Liver (tissue), 9 donors: ENCODE measurements around the gene OR7G2. TPM values are rescaled to one million over a fixed set of nuclear protein-coding genes. Genes with fewer than 3 reads are reported as not detected.

Experiments used
- DNase-seq: peaks from one replicate; pipeline ENCODE4 v3.0.0-alpha.2; 2017; ENCODE audit warnings: low spot score
- H3K27ac ChIP-seq, 2 donors: one replicate each; pipeline ENCODE4 v1.7.0; 2013; ENCODE audit warnings: inconsistent platforms in 2 of 2, low read length in 2 of 2, control low read depth in 1 of 2, low read depth in 1 of 2, mild to moderate bottlenecking in 1 of 2
- H3K27me3 ChIP-seq, 4 donors: one replicate each; pipeline versions ENCODE4 v1.6.1 to v1.7.0; 2013; ENCODE audit warnings: low read length in 3 of 4, inconsistent platforms in 1 of 4, mild to moderate bottlenecking in 1 of 4, moderate library complexity in 1 of 4; ENCODE audit not compliant: control insufficient read depth in 4 of 4, insufficient read depth in 4 of 4
- H3K36me3 ChIP-seq, 4 donors: one replicate each; pipeline versions ENCODE4 v1.6.1 to v1.7.0; 2013; ENCODE audit warnings: low read length in 3 of 4, mild to moderate bottlenecking in 3 of 4, low read depth in 1 of 4, moderate library complexity in 1 of 4; ENCODE audit not compliant: control insufficient read depth in 4 of 4, insufficient read depth in 3 of 4
- H3K4me1 ChIP-seq, 4 donors: one replicate each; pipeline versions ENCODE4 v1.6.1 to v1.7.0; 2013; ENCODE audit warnings: low read length in 3 of 4, mild to moderate bottlenecking in 3 of 4, moderate library complexity in 1 of 4; ENCODE audit not compliant: control insufficient read depth in 4 of 4, insufficient read depth in 4 of 4
- H3K4me3 ChIP-seq, 3 donors: one replicate each; pipeline versions ENCODE4 v1.6.1 to v1.7.0; 2013; ENCODE audit warnings: low read length in 3 of 3, control low read depth in 1 of 3, low read depth in 1 of 3, mild to moderate bottlenecking in 1 of 3
- H3K9ac ChIP-seq, 2 donors: one replicate each; pipeline ENCODE4 v1.7.0; 2013; ENCODE audit warnings: low read length in 2 of 2, mild to moderate bottlenecking in 2 of 2, moderate library complexity in 2 of 2, control low read depth in 1 of 2, low read depth in 1 of 2
- H3K9me3 ChIP-seq, 4 donors: one replicate each; pipeline versions ENCODE4 v1.6.1 to v1.7.0; 2013; ENCODE audit warnings: low read length in 3 of 4; ENCODE audit not compliant: control insufficient read depth in 4 of 4
- ATF3 ChIP-seq: IDR thresholded peaks from 2 replicates; pipeline ENCODE4 v1.6.1; 2016; ENCODE audit warnings: antibody characterized with exemption
- CTCF ChIP-seq: fragments of 150-350 bp; IDR thresholded peaks from 2 replicates; pipeline ENCODE4 v1.5.1; 2017; ENCODE audit warnings: improper control_type of control experiment, low read depth, low read length; ENCODE audit not compliant: missing input control
- EGR1 ChIP-seq, 2 donors: IDR thresholded peaks; 2 replicates each; pipeline ENCODE4 v1.6.1; 2016 to 2018; ENCODE audit warnings: antibody characterized with exemption in 2 of 2, low read depth in 2 of 2
- FOXA1 ChIP-seq: IDR thresholded peaks from 2 replicates; pipeline ENCODE4 v1.6.1; 2016; ENCODE audit warnings: antibody characterized with exemption
- FOXA2 ChIP-seq: IDR thresholded peaks from 2 replicates; pipeline ENCODE4 v1.6.1; 2016; ENCODE audit warnings: antibody characterized with exemption
- GABPA ChIP-seq, 2 donors: IDR thresholded peaks in 1 of 2; conservative IDR thresholded peaks in 1 of 2; 2 replicates each; pipeline ENCODE4 v1.6.1; 2016; ENCODE audit warnings: antibody characterized with exemption in 2 of 2, mild to moderate bottlenecking in 1 of 2, moderate library complexity in 1 of 2
- HNF4A ChIP-seq, 2 donors: conservative IDR thresholded peaks; 2 replicates each; pipeline ENCODE4 v1.6.1; 2016; ENCODE audit warnings: antibody characterized with exemption in 2 of 2, mild to moderate bottlenecking in 2 of 2
- HNF4G ChIP-seq: IDR thresholded peaks from 2 replicates; pipeline ENCODE4 v1.6.1; 2016; ENCODE audit warnings: antibody characterized with exemption
- JUND ChIP-seq, 2 donors: IDR thresholded peaks; 2 replicates each; pipeline ENCODE4 v1.6.1; 2016; ENCODE audit warnings: antibody characterized with exemption in 2 of 2
- MAX ChIP-seq: IDR thresholded peaks from 2 replicates; pipeline ENCODE4 v1.6.1; 2016; ENCODE audit warnings: antibody characterized with exemption
- NR2F2 ChIP-seq: IDR thresholded peaks from 2 replicates; pipeline ENCODE4 v1.6.1; 2016; ENCODE audit warnings: antibody characterized with exemption
- RAD21 ChIP-seq, 2 donors: IDR thresholded peaks; 2 replicates each; pipeline ENCODE4 v1.6.1; 2016; ENCODE audit warnings: antibody characterized with exemption in 2 of 2, mild to moderate bottlenecking in 2 of 2
- RXRA ChIP-seq, 2 donors: IDR thresholded peaks; 2 replicates each; pipeline ENCODE4 v1.6.1; 2017 to 2018; ENCODE audit warnings: antibody characterized with exemption in 2 of 2, mild to moderate bottlenecking in 1 of 2
- SP1 ChIP-seq: IDR thresholded peaks from 2 replicates; pipeline ENCODE4 v1.6.1; 2018; ENCODE audit warnings: antibody characterized with exemption, mild to moderate bottlenecking
- TAF1 ChIP-seq: conservative IDR thresholded peaks from 2 replicates; pipeline ENCODE4 v1.6.1; 2016; ENCODE audit warnings: antibody characterized with exemption, mild to moderate bottlenecking
- YY1 ChIP-seq: IDR thresholded peaks from 2 replicates; pipeline ENCODE4 v1.6.1; 2016; ENCODE audit warnings: antibody characterized with exemption, mild to moderate bottlenecking
- WGBS: extraction: QIAGEN DNeasy Blood & Tissue Kit; methylation state at CpG from one replicate; pipeline ENCODE4 v1.1.7; 2013; 5-methylcytosine and 5-hydroxymethylcytosine counted together
- polyA plus RNA-seq, 2 donors: library from polyadenylated mRNA; stranded (reverse) in 1 of 2; unstranded in 1 of 2; fragments of 200-250 nt in 1 of 2; fragments of >200 nt in 1 of 2; fragmentation: Nextera tagmentation in 1 of 2; extraction: Ambion mirVana in 1 of 2; gene quantifications; one replicate each; pipeline versions ENCODE4 v1.2.1 to v1.2.3, GENCODE V29; 2013 to 2015
- total RNA-seq, 2 donors: library from RNA; depleted of rRNA; stranded (reverse); fragments of >200 nt; gene quantifications; one replicate each; pipeline ENCODE4 v1.2.3, GENCODE V29; 2014
- TF ChIP-seq, protein P1 (sequence below): IDR thresholded peaks from 2 replicates; pipeline ENCODE4 v1.6.1; 2016; ENCODE audit warnings: antibody characterized with exemption
- TF ChIP-seq, protein P2 (sequence below): IDR thresholded peaks from 2 replicates; pipeline ENCODE4 v1.6.1; 2016; ENCODE audit warnings: antibody characterized with exemption, mild to moderate bottlenecking
- donor health status: healthy.
- donor health status: healthy.
- donor health status: healthy.
- donor health status: healthy.
- donor health status: healthy.

OR7G2 gene
- total and polyA plus RNA-seq, 4 donors = not detected

DNA sequence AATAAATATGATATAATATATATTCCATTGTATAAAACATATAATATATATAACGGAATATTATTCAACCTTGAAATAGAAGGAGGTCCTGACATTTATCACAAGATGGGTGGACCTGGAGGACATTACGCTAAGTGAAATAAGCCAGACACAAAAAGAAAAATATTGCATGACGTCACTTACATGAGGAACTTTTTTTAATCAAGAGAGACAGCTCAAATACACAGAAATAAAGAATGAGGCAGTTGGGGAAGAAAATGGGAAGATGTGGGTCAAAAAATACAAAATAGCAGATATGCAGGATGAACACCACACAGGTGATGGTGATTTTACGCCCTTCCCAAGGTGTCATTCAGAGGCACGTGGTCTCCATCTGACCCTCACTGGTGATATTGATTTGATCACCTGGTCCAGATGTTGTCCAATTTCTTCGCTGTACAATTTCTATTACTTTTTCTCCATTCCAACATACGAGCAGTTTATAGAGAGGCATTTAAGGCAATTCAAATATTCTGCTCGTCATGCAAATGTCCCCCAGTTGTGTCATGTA is 32.4 kb upstream of the OR7G2 start:
- Histone ChIP-seq H3K9me3 (peaks cover 0 to 7% (median 0%) of the 10 kb centered on the region in 4 donors), H3K4me3 (peak overlapping the region; percentile 86 to 100 (median 100)), H3K27me3 (no peaks in the 10 kb centered on the region), H3K9ac (peak overlapping the region; percentile 49 to 71), H3K27ac (peak overlapping the region; percentile 90 to 94), H3K4me1 (peaks cover 0 to 18% (median 15%) of the 10 kb centered on the region in 4 donors), H3K36me3 (peaks cover 0 to 2% (median 0%) of the 10 kb centered on the region in 4 donors)
- 35% methylated on average over 8 of the region's 8 CpGs for WGBS
- DNase-seq = no peak
- TF ChIP-seq, protein P1, sequence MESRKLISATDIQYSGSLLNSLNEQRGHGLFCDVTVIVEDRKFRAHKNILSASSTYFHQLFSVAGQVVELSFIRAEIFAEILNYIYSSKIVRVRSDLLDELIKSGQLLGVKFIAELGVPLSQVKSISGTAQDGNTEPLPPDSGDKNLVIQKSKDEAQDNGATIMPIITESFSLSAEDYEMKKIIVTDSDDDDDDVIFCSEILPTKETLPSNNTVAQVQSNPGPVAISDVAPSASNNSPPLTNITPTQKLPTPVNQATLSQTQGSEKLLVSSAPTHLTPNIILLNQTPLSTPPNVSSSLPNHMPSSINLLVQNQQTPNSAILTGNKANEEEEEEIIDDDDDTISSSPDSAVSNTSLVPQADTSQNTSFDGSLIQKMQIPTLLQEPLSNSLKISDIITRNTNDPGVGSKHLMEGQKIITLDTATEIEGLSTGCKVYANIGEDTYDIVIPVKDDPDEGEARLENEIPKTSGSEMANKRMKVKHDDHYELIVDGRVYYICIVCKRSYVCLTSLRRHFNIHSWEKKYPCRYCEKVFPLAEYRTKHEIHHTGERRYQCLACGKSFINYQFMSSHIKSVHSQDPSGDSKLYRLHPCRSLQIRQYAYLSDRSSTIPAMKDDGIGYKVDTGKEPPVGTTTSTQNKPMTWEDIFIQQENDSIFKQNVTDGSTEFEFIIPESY = no peak
- TF ChIP-seq EGR1 (IDR thresholded peaks at IDR 0.05; ENCODE audit: low read depth in 2 of 2) (no peak), JUND (IDR thresholded peaks at IDR 0.05) (no peak), GABPA (IDR thresholded peaks at IDR 0.05 in 1 of 2, conservative IDR thresholded peaks at IDR 0.05 in 1 of 2) (no peak), RAD21 (IDR thresholded peaks at IDR 0.05) (no peak), FOXA2 (no peak), HNF4G (no peak), SP1 (no peak), RXRA (IDR thresholded peaks at IDR 0.05) (no peak), YY1 (no peak), FOXA1 (no peak), TAF1 (no peak), HNF4A (conservative IDR thresholded peaks at IDR 0.05) (no peak), CTCF (no peak), NR2F2 (no peak), MAX (no peak)
- TF ChIP-seq, protein P2, sequence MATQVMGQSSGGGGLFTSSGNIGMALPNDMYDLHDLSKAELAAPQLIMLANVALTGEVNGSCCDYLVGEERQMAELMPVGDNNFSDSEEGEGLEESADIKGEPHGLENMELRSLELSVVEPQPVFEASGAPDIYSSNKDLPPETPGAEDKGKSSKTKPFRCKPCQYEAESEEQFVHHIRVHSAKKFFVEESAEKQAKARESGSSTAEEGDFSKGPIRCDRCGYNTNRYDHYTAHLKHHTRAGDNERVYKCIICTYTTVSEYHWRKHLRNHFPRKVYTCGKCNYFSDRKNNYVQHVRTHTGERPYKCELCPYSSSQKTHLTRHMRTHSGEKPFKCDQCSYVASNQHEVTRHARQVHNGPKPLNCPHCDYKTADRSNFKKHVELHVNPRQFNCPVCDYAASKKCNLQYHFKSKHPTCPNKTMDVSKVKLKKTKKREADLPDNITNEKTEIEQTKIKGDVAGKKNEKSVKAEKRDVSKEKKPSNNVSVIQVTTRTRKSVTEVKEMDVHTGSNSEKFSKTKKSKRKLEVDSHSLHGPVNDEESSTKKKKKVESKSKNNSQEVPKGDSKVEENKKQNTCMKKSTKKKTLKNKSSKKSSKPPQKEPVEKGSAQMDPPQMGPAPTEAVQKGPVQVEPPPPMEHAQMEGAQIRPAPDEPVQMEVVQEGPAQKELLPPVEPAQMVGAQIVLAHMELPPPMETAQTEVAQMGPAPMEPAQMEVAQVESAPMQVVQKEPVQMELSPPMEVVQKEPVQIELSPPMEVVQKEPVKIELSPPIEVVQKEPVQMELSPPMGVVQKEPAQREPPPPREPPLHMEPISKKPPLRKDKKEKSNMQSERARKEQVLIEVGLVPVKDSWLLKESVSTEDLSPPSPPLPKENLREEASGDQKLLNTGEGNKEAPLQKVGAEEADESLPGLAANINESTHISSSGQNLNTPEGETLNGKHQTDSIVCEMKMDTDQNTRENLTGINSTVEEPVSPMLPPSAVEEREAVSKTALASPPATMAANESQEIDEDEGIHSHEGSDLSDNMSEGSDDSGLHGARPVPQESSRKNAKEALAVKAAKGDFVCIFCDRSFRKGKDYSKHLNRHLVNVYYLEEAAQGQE = no peak

- WGBS = 61% methylated on average over 5 of the region's 5 CpGs
- DNase-seq = no peak
- Histone ChIP-seq H3K36me3 (no peaks in the 10 kb centered on the region), H3K9me3 (no peaks in the 10 kb centered on the region), H3K27ac (no peak overlapping the region), H3K9ac (no peak overlapping the region), H3K4me1 (peaks cover 0 to 1% (median 0%) of the 10 kb centered on the region in 4 donors), H3K4me3 (no peak overlapping the region), H3K27me3 (peaks cover 0 to 3% (median 0%) of the 10 kb centered on the region in 4 donors)
- no peak for TF ChIP-seq FOXA1
- no peak for TF ChIP-seq JUND (IDR thresholded peaks at IDR 0.05)
- TF ChIP-seq MAX = no peak
- TF ChIP-seq YY1 = no peak
- no peak for TF ChIP-seq HNF4G
- TF ChIP-seq RAD21 (IDR thresholded peaks at IDR 0.05) = no peak
- no peak for TF ChIP-seq SP1
- no peak for TF ChIP-seq FOXA2
- no peak for TF ChIP-seq RXRA (IDR thresholded peaks at IDR 0.05)
- TF ChIP-seq ATF3 = no peak
- no peak for TF ChIP-seq GABPA (IDR thresholded peaks at IDR 0.05 in 1 of 2, conservative IDR thresholded peaks at IDR 0.05 in 1 of 2)
- TF ChIP-seq CTCF = no peak
- TF ChIP-seq NR2F2 = no peak
- TF ChIP-seq TAF1 = no peak
- no peak for TF ChIP-seq HNF4A (conservative IDR thresholded peaks at IDR 0.05)
- TF ChIP-seq, protein P1 = no peak
Measured at GRCh38 chr19:9132422-9132821, 25.1 kb upstream of the OR7G2 start.
